Ramos (cell line): ENCODE measurements around the gene USP13.
"Not testable (repeated sequence)": the region's sequence is repeated elsewhere in the genome, so short reads cannot be mapped to it uniquely, and the experiment has no call there.

Experiments
- in situ Hi-C: fragments of 300-500 bp; cut with MboI; formaldehyde crosslinking; loops from one replicate; pipeline ENCODE4 v1.14.3; 2022; ENCODE audit warnings: low sequenced_read_pairs; ENCODE audit not compliant: unreplicated experiment

Gene USP13

DNA sequence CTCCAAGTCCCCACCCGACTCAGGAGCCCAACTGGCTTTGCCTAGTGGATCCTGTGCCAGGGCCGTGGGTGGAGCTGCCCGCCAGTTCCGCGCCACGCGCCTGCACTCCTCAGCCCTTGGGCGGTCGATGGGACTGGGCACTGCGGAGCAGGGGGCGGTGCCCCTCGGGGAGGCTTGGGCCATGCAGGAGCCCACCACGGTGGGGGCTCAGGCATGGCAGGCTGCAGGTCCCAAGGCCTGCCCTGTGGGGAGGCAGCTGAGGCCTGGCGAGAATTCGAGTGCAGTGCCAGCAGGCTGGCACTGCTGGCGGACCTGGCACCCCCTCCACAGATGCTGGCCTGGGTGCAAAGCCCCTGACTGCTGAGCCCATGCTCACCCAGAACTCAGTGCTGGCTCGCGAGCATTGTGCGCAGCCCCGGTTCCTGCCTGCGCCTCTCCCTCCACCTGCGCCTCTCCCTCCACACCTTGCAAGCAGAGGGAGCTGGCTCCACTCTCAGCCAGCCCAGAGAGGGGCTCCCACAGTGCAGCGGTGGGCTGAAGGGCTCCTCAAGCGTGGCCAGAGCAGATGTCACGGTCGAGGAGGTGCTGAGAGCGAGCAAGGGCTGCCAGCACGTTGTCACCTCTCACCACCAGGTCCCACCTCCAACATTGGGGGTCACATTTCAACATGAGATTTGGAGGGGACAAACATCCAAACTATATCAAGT is 122.7 kb downstream of the USP13 start:
- in situ Hi-C loops = no loop called here

DNA sequence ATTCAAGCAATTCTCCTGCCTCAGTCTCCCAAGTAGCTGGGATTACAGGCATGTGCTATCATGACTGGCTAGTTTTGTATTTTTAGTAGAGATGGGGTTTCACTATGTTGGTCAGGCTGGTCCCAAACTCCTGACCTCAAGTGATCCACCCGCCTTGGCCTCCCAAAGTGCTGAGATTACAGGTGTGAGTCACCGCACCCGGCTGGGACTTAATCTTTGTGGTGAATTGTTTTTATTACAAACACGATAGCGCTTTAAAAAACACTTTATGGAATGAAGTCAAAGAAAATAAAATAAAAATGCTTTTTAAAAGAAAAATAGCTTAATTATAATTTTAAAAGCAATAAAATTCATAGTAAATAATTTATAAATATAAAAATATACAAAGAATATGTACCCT is 130.0 kb downstream of the USP13 start:
- in situ Hi-C loops = not testable (repeated sequence)

DNA sequence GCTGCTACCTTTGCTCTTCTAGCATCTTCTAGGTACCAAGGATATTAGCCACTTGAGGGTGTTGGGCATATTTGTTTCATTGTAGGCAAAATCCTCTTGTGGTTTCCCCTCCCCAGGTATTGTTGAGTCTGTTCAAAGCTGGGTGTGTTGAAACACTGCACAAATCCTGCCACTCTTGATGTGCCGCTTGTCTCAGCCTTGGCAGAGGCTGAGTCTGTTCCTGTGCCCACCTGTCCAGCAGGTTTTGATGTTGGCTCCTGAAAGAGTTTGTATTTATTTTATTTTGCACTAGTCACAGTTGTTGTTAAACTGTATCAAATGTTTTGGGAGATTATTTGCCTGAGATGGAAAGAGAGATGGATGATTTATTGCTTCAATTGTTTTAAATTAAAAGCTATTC is 136.2 kb downstream of the USP13 start:
- in situ Hi-C loops = no loop called here

- in situ Hi-C loops = no loop called here
Observed at GRCh38 chr3:179791793-179792192, 139.0 kb downstream of the USP13 start.

DNA sequence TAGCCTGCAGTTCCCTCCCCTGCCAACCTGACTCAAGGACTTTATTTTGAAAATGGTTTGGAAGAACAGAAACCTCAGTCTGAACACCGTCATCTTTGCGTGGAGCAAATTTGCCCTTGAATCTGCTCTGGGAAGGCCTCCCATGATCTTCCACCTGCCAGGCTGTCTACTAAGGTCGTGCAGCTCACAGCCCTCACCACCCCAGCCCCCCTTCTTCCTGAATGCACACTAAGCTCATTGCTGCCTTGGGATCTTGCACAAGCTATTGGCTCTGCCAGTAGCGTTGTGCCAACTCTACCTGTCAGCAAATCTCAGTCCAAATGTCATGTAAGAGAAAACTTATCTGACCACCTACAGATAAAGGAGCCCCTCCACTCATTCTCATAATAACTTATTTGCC is 141.5 kb downstream of the USP13 start:
- in situ Hi-C loops = no loop called here

GRCh38 chr3:179796421-179796820 is 143.6 kb downstream of the USP13 start:
- in situ Hi-C loops = no loop called here

- in situ Hi-C loops = no loop called here
Observed at GRCh38 chr3:179797192-179797591, 144.4 kb downstream of the USP13 start.

DNA sequence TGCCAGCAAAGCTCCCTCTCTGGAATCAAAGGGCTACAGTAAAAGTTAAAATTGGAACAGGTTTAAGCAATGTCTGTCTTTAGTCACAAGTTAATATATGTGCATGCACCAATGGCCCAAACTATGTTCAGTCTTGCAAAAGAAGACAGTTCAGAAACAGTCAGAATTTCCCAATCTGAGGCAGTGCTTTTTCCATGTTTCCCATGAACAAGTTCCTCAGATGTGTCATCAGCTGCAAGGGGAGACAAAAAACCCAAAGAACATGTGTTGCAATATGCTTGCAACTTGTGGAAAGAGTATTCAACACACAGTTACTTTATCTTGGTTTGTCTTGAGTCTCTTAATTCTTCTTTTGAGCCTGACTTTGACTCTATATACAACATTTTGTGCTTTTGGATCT is 148.4 kb downstream of the USP13 start:
- in situ Hi-C loops = no loop called here

- in situ Hi-C loops = no loop called here
Observed at GRCh38 chr3:179801856-179802255, 149.0 kb downstream of the USP13 start.

GRCh38 chr3:179806177-179806576 is 153.3 kb downstream of the USP13 start:
- in situ Hi-C loops = no loop called here

- in situ Hi-C loops = no loop called here
Observed at GRCh38 chr3:179807588-179807987, 154.7 kb downstream of the USP13 start.

GRCh38 chr3:179809639-179810038 is 156.8 kb downstream of the USP13 start:
- in situ Hi-C loops = no loop called here

DNA sequence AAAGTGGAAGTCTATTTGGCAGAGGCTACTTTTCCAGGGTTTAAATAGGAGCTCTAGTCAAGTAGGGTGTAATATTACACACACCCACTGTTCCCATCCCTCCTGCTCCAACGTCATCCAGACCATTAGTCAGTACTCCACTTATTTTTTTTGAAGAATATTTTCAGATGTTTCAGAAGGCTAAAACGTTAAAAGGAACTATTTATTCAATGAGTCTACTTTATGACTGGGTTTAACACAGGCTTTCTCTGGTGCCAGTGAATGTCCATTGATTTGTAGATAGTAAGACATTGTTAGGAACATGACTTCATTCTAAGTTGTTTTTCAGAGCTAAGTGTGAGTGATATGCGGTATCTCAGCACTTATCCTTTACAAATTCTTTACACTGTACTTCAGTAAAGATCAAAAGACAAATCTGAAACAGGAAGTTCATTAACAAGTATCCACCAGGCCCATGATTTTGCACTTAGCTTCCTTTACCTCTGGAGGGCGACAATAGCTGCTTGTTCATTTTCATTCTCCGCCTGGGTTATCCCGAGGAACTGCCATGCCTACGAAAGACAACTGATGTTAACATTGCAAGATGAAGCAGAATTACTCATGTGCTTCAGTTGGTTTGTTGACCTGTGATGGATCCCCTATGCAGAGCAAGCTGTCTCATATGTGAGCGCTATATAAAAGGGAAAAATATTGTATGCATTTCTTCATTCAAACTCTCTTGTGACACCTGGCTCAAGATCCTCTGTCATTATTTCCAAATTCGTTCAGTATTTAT is 158.7 kb downstream of the USP13 start:
- in situ Hi-C loops = no loop called here

DNA sequence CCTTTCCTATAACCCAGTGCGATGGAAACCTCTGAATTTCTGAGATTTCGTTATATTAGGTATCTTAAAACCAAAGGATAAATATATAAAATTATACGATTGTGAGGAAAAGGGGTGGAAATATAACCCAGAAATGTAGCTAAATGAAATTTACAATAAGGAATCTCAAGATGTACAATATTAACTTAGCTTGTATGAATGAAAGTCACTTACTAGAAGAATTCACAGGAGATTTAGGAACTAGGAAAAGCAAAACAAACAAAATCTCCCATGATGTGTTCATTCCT is 159.2 kb downstream of the USP13 start:
- in situ Hi-C loops = no loop called here

- in situ Hi-C loops = no loop called here
Observed at GRCh38 chr3:179819379-179819778, 166.5 kb downstream of the USP13 start.

GRCh38 chr3:179822296-179822695 is 169.5 kb downstream of the USP13 start:
- in situ Hi-C loops = no loop called here

- in situ Hi-C loops = no loop called here
Observed at GRCh38 chr3:179825527-179826246, 172.8 kb downstream of the USP13 start.

GRCh38 chr3:179826247-179826637 is 173.4 kb downstream of the USP13 start:
- in situ Hi-C loops = no loop called here

- in situ Hi-C loops = no loop called here
Observed at GRCh38 chr3:179828738-179829137, 175.9 kb downstream of the USP13 start.

- in situ Hi-C loops = no loop called here
Observed at GRCh38 chr3:179829401-179829800, 176.6 kb downstream of the USP13 start.

GRCh38 chr3:179832333-179832854 is 179.6 kb downstream of the USP13 start:
- in situ Hi-C loops = no loop called here
